ENCODE results near the gene MAP3K5. TPM values are rescaled to one million over a fixed set of nuclear protein-coding genes. Genes with fewer than 3 reads are reported as not detected.

MAP3K5 gene
- total and polyA plus RNA-seq, 9 of the 15 experiments (the other 6 are each of a cell fraction or from before 2014, with no cell fraction given), result 2.2 to 13.0 (median 9.9) TPM

- Histone ChIP-seq H3K27ac (ENCODE audit: extremely low read depth, low read depth, low read length) (no peak overlapping the region), H3K4me3 (no peak overlapping the region), H3K79me2 (ENCODE audit: control insufficient read depth, insufficient read depth, low read length) (peaks cover 78% of the 10 kb centered on the region), H2AFZ (ENCODE audit: low read depth, low read length) (no peak overlapping the region), H4K20me1 (replicated peaks; ENCODE audit: control insufficient read depth, insufficient read depth, low read length) (no peaks in the 10 kb centered on the region), H3K9me1 (ENCODE audit: control insufficient read depth, insufficient read depth, low read length) (no peaks in the 10 kb centered on the region), H3K4me2 (ENCODE audit: insufficient read depth, low read length) (no peak overlapping the region), H3K9me3 (replicated peaks; ENCODE audit: control insufficient read depth, insufficient read depth, low read depth, low read length) (no peaks in the 10 kb centered on the region), H3K9ac (ENCODE audit: insufficient read depth in 1 of 2, low read depth in 2 of 2, low read length in 2 of 2) (no peak overlapping the region), H3K36me3 (ENCODE audit: control insufficient read depth, insufficient read depth, low read length) (peaks cover 6% of the 10 kb centered on the region; the same call in 1 of the 3 replicates), H3K4me1 (replicated peaks in 1 of 2; ENCODE audit: control insufficient read depth in 2 of 2, insufficient read depth in 2 of 2, low read length in 2 of 2) (peaks cover 3 to 31% of the 10 kb centered on the region in 2 experiments; a peak in 4 of 5 replicates), H3K27me3 (ENCODE audit: control insufficient read depth in 2 of 2, insufficient read depth in 2 of 2, low read length in 2 of 2) (no peaks in the 10 kb centered on the region)
- ATAC-seq (no peak; the same call in 2 of the 3 replicates), DNase-seq (ENCODE audit: extremely low read depth in 1 of 4, low spot score in 3 of 4) (no peak), FAIRE-seq (no peak)
- intact Hi-C loops (cut with micrococcal nuclease), result no loop called here
- 33% methylated on average over 1 of the region's 1 CpG for WGBS (ENCODE audit: insufficient coverage, low coverage, missing lambda C conversion rate)
- no TSS peak for BruUV-seq (replicated peaks)
- in situ Hi-C loops (cut with MboI), result no loop called here
- POLR2A ChIA-PET, result no interaction called here
- TF ChIP-seq MEF2D (tag; conservative IDR thresholded peaks at IDR 0.05; ENCODE audit: low read depth), result no peak
- TF ChIP-seq ZNF57 (CRISPR knock-in tag; IDR thresholded peaks at IDR 0.05), result no peak
- TF ChIP-seq NR2C1 (IDR thresholded peaks at IDR 0.05), result no peak
- TF ChIP-seq NR2C1 (tag; IDR thresholded peaks at IDR 0.05), result peak; percentile 22; the same call in 1 of the 2 replicates
- peak; percentile 56; the same call in 1 of the 2 replicates for TF ChIP-seq HMBOX1 (IDR thresholded peaks at IDR 0.05)
- TF ChIP-seq CREB1 (IDR thresholded peaks at IDR 0.05), result no peak
- TF ChIP-seq CREB1 (CRISPR knock-in tag; IDR thresholded peaks at IDR 0.05), result no peak
- CTCF ChIA-PET (ENCODE audit: low intra/inter-chr PET ratio), result no interaction called here
These were observed 12.6 kb downstream of the MAP3K5 start for GRCh38 chr6:136779682-136780081.
